Measurements from ENCODE around the gene HOMER2.

DNA sequence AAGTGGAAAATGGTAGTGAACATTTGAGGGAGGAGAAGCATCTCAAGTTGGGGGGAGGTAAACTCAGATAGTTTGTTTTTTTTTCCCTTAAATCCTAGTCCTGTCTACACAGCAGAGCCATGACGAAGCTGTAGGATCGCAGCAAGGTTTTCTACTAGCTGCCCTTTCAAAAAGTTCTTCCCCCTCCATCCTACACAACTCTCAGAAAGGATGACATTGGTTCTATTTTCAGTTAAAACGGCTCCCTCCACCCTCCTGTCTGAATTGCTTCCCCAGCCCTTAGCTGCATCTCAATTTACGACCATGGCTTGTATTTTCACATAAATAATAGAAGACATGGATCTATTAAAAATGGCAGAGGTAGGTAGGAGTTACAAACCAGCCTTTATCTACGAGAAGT is 2.2 kb downstream of the HOMER2 start:
- TF ChIP-seq POLR2A (IDR thresholded peaks at IDR 0.05) = no peak
- TF ChIP-seq, protein P1, sequence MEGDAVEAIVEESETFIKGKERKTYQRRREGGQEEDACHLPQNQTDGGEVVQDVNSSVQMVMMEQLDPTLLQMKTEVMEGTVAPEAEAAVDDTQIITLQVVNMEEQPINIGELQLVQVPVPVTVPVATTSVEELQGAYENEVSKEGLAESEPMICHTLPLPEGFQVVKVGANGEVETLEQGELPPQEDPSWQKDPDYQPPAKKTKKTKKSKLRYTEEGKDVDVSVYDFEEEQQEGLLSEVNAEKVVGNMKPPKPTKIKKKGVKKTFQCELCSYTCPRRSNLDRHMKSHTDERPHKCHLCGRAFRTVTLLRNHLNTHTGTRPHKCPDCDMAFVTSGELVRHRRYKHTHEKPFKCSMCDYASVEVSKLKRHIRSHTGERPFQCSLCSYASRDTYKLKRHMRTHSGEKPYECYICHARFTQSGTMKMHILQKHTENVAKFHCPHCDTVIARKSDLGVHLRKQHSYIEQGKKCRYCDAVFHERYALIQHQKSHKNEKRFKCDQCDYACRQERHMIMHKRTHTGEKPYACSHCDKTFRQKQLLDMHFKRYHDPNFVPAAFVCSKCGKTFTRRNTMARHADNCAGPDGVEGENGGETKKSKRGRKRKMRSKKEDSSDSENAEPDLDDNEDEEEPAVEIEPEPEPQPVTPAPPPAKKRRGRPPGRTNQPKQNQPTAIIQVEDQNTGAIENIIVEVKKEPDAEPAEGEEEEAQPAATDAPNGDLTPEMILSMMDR (IDR thresholded peaks at IDR 0.05) = no peak
